Memory B cell (primary cell): Measurements from ENCODE around the gene CBFA2T3.

ENCODE experiments used
- ATAC-seq: fragments of 150-1000 bp; cut with Tn5 transposase; 2 replicates; pipeline ENCODE4 v1.10.0; 2021; ENCODE audit warnings: low read depth, mild to moderate bottlenecking, moderate library complexity
- DNase-seq, 2 donors: peaks; one replicate each; pipeline ENCODE4 v3.0.0; 2022; ENCODE audit warnings: low spot score in 2 of 2
- H3K27ac Mint-ChIP-seq: one replicate; pipeline ENCODE4 v1.8.0; 2022; ENCODE audit warnings: mild to moderate bottlenecking, moderate library complexity, mixed read lengths
- H3K27me3 Mint-ChIP-seq: one replicate; pipeline ENCODE4 v1.8.0; 2022; ENCODE audit warnings: mixed read lengths
- H3K36me3 Mint-ChIP-seq: one replicate; pipeline ENCODE4 v1.8.0; 2022; ENCODE audit warnings: mild to moderate bottlenecking, mixed read lengths
- H3K4me1 Mint-ChIP-seq: one replicate; pipeline ENCODE4 v1.8.0; 2022; ENCODE audit warnings: mixed read lengths
- H3K4me3 Mint-ChIP-seq: one replicate; pipeline ENCODE4 v1.8.0; 2022; ENCODE audit warnings: mild to moderate bottlenecking, moderate library complexity, mixed read lengths
- H3K9me3 Mint-ChIP-seq: one replicate; pipeline ENCODE4 v1.8.0; 2022; ENCODE audit warnings: mixed read lengths

The CBFA2T3 gene

DNA sequence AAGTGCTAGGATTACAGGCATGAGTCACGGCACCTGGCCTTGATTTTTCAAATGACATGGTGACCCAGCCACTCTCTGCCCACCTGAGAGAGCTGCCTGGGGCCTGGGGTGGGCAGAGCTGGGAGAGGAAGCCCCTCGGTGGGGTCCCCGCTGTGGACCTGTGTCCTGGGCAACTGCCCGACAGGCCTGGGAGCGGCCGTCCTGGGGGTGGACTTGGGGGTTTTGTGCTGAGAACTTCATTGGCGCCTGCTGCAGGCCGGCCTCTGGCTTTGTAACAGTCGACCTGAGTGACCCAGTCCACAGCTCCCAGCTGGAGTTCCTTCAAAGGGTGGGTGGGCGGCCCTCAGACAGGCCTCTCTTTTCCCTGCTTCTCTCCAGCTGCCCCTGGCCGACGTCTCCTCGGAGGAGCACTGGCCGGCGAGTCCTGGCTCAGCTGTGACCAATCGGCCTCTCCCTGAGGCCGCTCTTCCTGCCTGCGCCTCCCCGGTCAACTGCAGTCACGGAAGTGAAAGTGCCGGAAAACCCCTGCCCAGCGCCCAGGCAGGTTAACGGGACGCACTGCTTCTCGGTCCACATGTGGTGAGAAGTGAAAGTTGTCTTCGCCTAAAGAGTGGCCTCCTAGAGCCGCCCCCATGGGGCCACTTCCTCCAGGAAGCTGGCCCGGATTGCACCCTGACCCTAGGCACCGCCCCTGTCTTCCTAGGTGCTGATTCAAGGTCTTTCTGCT is 5.5 kb downstream of the CBFA2T3 start:
- Mint-ChIP-seq H3K27me3 (no peaks in the 10 kb centered on the region), H3K4me3 (peak overlapping the region; percentile 71), H3K27ac (peak overlapping the region; percentile 92), H3K9me3 (no peaks in the 10 kb centered on the region), H3K36me3 (no peaks in the 10 kb centered on the region), H3K4me1 (peaks cover 63% of the 10 kb centered on the region)
- peak; percentile 58 to 65 for DNase-seq
- ATAC-seq = peak; percentile 46

DNA sequence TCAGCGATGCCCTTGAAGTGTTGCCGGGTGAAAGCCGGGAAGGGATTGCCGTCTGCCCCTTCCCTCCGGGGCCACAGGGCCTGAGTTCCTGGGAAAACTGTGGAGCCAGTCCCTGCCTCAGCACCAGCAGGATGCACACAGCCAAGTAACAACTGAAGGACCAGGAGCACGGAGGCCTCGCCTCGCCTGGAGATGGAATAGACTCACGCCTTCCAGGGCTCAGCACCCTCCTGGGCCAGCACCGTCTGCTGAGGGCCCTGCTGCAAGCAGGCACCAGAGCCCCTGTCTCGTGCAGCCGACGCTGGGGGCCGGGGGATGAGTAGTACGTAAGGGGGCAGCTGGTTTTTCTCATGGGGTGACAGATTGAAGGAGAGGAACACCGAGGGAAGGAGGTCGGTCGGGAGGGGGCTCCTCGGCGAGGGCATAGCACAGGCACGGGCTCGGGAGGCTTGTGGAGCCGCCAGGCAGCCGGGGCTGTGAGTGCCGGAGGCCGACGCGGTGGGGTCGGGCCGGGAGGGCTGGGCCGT is 6.4 kb downstream of the CBFA2T3 start:
- Mint-ChIP-seq H3K27me3 (no peaks in the 10 kb centered on the region), H3K9me3 (no peaks in the 10 kb centered on the region), H3K4me1 (peaks cover 61% of the 10 kb centered on the region), H3K27ac (peak overlapping the region; percentile 92), H3K36me3 (no peaks in the 10 kb centered on the region), H3K4me3 (peak overlapping the region; percentile 8)
- ATAC-seq (no peak), DNase-seq (peak in 1 of 2 donors; percentile 26)

- peaks cover 58% of the 10 kb centered on the region for H3K4me1 Mint-ChIP-seq
- no peak overlapping the region for H3K4me3 Mint-ChIP-seq
- H3K36me3 Mint-ChIP-seq = no peaks in the 10 kb centered on the region
- DNase-seq (no peak), ATAC-seq (no peak)
- no peaks in the 10 kb centered on the region for H3K27me3 Mint-ChIP-seq
- H3K27ac Mint-ChIP-seq = peak overlapping the region; percentile 91
- H3K9me3 Mint-ChIP-seq = no peaks in the 10 kb centered on the region
Measured at GRCh38 chr16:88970050-88970449, 7.0 kb downstream of the CBFA2T3 start.

GRCh38 chr16:88969361-88969831 is 7.6 kb downstream of the CBFA2T3 start:
- DNase-seq (no peak), ATAC-seq (no peak)
- H3K4me1 Mint-ChIP-seq = peaks cover 59% of the 10 kb centered on the region
- H3K4me3 Mint-ChIP-seq = peak overlapping the region; percentile 75
- peak overlapping the region; percentile 91 for H3K27ac Mint-ChIP-seq
- H3K27me3 Mint-ChIP-seq = no peaks in the 10 kb centered on the region
- H3K36me3 Mint-ChIP-seq = peaks cover 4% of the 10 kb centered on the region
- no peaks in the 10 kb centered on the region for H3K9me3 Mint-ChIP-seq

GRCh38 chr16:88968589-88969280 is 8.3 kb downstream of the CBFA2T3 start:
- Mint-ChIP-seq H3K36me3 (peaks cover 4% of the 10 kb centered on the region), H3K27me3 (no peaks in the 10 kb centered on the region), H3K9me3 (no peaks in the 10 kb centered on the region), H3K27ac (peak overlapping the region; percentile 91), H3K4me1 (peaks cover 54% of the 10 kb centered on the region), H3K4me3 (peak overlapping the region; percentile 75)
- DNase-seq (no peak), ATAC-seq (no peak)

DNA sequence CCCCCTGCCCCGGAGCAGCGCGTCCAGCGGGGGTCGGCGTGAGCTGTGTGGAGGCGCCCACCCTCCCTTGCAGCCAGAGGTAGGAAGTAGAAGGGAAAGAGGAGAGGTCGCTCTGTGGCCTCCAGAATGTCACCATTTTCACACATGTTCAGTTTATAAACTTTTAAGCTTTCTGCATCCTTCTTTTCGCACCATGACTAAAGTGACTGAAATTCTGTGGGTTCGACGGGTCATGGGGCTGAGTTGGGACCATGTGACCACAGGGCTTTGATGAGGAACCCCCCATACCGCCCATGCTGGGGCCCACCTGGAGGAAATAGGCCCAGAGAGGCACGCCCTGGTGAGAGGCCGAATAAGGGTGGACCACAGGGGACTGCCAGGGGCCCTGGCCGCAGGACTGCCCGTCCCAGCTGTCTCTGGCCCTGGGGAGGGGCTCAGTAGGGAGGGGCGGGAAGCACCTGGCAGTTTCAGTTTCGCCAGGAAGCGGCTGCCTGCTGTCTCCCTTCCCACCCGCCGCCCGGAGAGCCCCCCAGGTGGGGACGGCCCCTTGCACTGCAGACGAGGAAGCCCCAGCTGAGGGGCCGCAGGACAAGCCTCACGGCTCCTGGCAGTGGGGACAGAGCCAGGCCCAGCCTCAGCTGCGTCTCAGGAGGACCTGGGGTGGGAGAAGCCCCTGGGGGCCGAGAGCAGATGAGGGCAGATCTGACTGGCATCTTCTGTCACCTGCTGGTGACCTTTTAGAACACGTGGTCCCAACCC is 9.0 kb downstream of the CBFA2T3 start:
- ATAC-seq (peak; percentile 69), DNase-seq (peak; percentile 83 to 84)
- Mint-ChIP-seq H3K4me1 (peaks cover 52% of the 10 kb centered on the region), H3K27me3 (no peaks in the 10 kb centered on the region), H3K27ac (peak overlapping the region; percentile 91), H3K4me3 (peak overlapping the region; percentile 75), H3K9me3 (no peaks in the 10 kb centered on the region), H3K36me3 (peaks cover 7% of the 10 kb centered on the region)

DNA sequence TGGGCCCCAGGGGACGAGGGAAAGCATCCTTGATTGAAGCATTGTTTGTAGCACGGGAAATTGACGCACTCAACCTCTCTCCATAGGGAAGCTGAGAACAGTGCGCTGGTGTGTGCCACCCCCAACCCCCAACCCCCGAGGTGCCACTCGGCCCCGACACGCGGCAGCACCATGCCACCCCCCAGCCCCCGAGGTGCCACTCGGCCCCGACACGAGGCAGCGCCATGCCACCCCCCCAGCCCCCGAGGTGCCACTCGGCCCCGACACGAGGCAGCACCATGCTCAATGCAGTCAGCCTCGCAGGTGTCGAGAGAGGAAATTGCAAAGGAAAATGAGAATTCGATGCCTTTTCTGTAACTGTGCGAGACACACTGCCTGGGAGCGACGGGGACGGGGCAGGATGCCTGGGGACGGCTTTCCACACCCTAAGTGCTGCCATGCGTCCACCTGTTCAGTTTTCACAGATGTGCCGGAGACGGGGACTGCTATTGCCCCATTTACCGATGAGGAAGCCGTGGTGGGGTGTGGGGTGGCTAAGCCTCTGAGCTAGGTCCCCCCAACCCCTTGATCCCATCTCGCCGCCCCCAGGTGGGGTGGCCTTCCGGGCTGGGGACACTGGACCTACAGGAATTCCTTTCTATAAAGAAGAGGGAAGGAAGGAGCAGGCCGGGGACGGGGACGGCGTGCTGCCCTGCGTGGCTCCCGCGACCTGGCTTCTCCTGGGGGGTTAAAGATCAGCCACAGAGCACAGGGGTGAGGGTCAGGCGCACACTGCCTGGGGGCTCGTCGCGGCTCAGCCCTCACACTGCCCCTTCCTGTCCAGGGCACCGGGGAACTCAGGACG is 9.8 kb downstream of the CBFA2T3 start:
- peaks cover 46% of the 10 kb centered on the region for H3K4me1 Mint-ChIP-seq
- peak in 1 of 2 donors; percentile 47 for DNase-seq
- peak overlapping the region; percentile 91 for H3K27ac Mint-ChIP-seq
- H3K9me3 Mint-ChIP-seq = no peaks in the 10 kb centered on the region
- peaks cover 9% of the 10 kb centered on the region for H3K36me3 Mint-ChIP-seq
- ATAC-seq = no peak
- H3K4me3 Mint-ChIP-seq = peak overlapping the region; percentile 75
- H3K27me3 Mint-ChIP-seq = no peaks in the 10 kb centered on the region

- no peak overlapping the region for H3K4me3 Mint-ChIP-seq
- peaks cover 16% of the 10 kb centered on the region for H3K36me3 Mint-ChIP-seq
- DNase-seq = peak in 1 of 2 donors; percentile 24
- no peaks in the 10 kb centered on the region for H3K9me3 Mint-ChIP-seq
- no peak overlapping the region for H3K27ac Mint-ChIP-seq
- H3K4me1 Mint-ChIP-seq = peaks cover 46% of the 10 kb centered on the region
- no peaks in the 10 kb centered on the region for H3K27me3 Mint-ChIP-seq
- ATAC-seq = no peak
Measured at GRCh38 chr16:88965826-88966480, 11.1 kb downstream of the CBFA2T3 start.

GRCh38 chr16:88965411-88965810 is 11.6 kb downstream of the CBFA2T3 start:
- no peaks in the 10 kb centered on the region for H3K9me3 Mint-ChIP-seq
- H3K4me1 Mint-ChIP-seq = peaks cover 43% of the 10 kb centered on the region
- no peak overlapping the region for H3K4me3 Mint-ChIP-seq
- peaks cover 19% of the 10 kb centered on the region for H3K36me3 Mint-ChIP-seq
- H3K27ac Mint-ChIP-seq = no peak overlapping the region
- ATAC-seq (no peak), DNase-seq (peak in 1 of 2 donors; percentile 21)
- no peaks in the 10 kb centered on the region for H3K27me3 Mint-ChIP-seq

GRCh38 chr16:88964636-88965035 is 12.4 kb downstream of the CBFA2T3 start:
- peaks cover 42% of the 10 kb centered on the region for H3K4me1 Mint-ChIP-seq
- H3K27me3 Mint-ChIP-seq = no peaks in the 10 kb centered on the region
- no peak for DNase-seq

GRCh38 chr16:88963583-88963982 is 13.4 kb downstream of the CBFA2T3 start:
- Mint-ChIP-seq H3K4me1 (peaks cover 44% of the 10 kb centered on the region), H3K36me3 (peaks cover 27% of the 10 kb centered on the region), H3K27ac (no peak overlapping the region), H3K4me3 (no peak overlapping the region), H3K9me3 (no peaks in the 10 kb centered on the region), H3K27me3 (no peaks in the 10 kb centered on the region)
- ATAC-seq (no peak), DNase-seq (no peak)

More at GRCh38 chr16:88964636-88965035, 12.4 kb downstream of the CBFA2T3 start:
- H3K9me3 Mint-ChIP-seq = no peaks in the 10 kb centered on the region
- no peak overlapping the region for H3K4me3 Mint-ChIP-seq
- ATAC-seq = no peak
- H3K36me3 Mint-ChIP-seq = peaks cover 24% of the 10 kb centered on the region
- H3K27ac Mint-ChIP-seq = peak overlapping the region; percentile 8

DNA sequence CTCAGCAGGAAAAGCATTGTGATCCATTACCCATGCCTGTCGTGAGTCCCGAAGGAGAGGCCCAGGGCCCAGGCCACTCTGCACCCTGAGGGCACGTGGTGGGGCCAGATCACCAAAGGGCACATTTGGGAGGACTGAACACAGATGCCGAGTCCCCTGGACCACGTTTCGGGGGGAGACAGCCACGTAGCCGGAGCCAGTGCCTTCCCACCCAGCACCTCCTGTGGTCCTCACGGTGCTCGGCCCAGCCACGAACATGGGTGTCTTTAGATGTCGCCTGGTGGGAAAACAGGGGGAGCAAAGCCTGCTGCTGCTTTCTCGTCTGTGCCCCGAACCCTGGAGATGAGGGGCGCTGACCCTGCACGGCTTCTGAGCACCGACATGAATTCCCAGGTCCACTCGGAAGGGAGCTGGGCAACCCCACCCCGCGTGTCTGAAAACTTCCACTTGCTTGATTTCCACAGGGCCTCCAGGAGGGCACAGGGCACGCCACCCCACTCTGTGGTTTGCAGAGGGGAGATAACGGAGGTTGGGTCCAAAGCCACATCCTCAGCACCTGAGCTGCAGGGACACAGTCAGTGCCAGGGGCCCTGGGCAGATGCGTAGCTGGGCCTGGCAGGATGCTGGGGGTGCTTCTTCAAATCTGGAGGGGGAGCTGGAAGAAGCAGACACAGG is 14.4 kb downstream of the CBFA2T3 start:
- no peak overlapping the region for H3K27ac Mint-ChIP-seq
- ATAC-seq (no peak), DNase-seq (no peak)
- H3K36me3 Mint-ChIP-seq = peaks cover 27% of the 10 kb centered on the region
- H3K9me3 Mint-ChIP-seq = no peaks in the 10 kb centered on the region
- H3K4me3 Mint-ChIP-seq = no peak overlapping the region
- no peaks in the 10 kb centered on the region for H3K27me3 Mint-ChIP-seq
- H3K4me1 Mint-ChIP-seq = peaks cover 46% of the 10 kb centered on the region
